SK-N-SH (cell line): ENCODE data around the gene ASCL3. TPM values are rescaled to one million over a fixed set of nuclear protein-coding genes. Genes with fewer than 3 reads are reported as not detected.

Source experiments
- CTCF ChIA-PET: fragments of 300-600, 350-600 bp; formaldehyde crosslinking; extraction: SDS; loops from one replicate; lab custom pipeline; 2021; lab: Yijun Ruan, JAX
- POLR2A ChIA-PET: fragments of 350-600 bp; sonication (Branson Sonifier 250); formaldehyde crosslinking; extraction: SDS; loops from one replicate; lab custom pipeline; 2020; ENCODE audit warnings: antibody characterized with exemption, inconsistent platforms; lab: Yijun Ruan, JAX
- DNase-seq: peaks from one replicate; pipeline ENCODE4 v3.0.0; 2012
- H2AFZ ChIP-seq: fragments of 200-600 bp; sonication (generic); 2 replicates; pipeline ENCODE4 v1.8.1; 2016; ENCODE audit warnings: antibody characterized with exemption, mild to moderate bottlenecking, low read depth
- H3F3A ChIP-seq: fragments of 200-600 bp; sonication (generic); replicated peaks from 2 replicates; pipeline ENCODE3; 2016; ENCODE audit warnings: antibody characterized with exemption, mild to moderate bottlenecking; ENCODE audit not compliant: insufficient read depth
- H3K27ac ChIP-seq, 2 experiments: fragments of 200-500 bp in 1 of 2; fragments of 200-600 bp in 1 of 2; sonication (Bioruptor generic) in 1 of 2; sonication (generic), shearing (Covaris generic) in 1 of 2; 2 replicates each; pipeline versions ENCODE4 v1.5.1 to v1.6.1; 2014 to 2016; ENCODE audit warnings: low read depth in 2 of 2, inconsistent platforms in 1 of 2, low read length in 1 of 2, mild to moderate bottlenecking in 1 of 2, mixed read lengths in 1 of 2
- H3K27me3 ChIP-seq: fragments of 200-600 bp; sonication (generic), shearing (Covaris generic); 2 replicates; pipeline ENCODE4 v1.6.1; 2016; ENCODE audit warnings: mixed run types; ENCODE audit not compliant: insufficient read depth
- H3K36me3 ChIP-seq, 2 experiments: fragments of 200-500 bp in 1 of 2; fragments of 200-600 bp in 1 of 2; sonication (Bioruptor generic) in 1 of 2; sonication (generic) in 1 of 2; replicated peaks in 1 of 2; 2 replicates each; pipeline versions ENCODE3 to v1.5.1; 2014 to 2016; ENCODE audit warnings: low read length in 1 of 2, mild to moderate bottlenecking in 1 of 2; ENCODE audit not compliant: insufficient read depth in 2 of 2, control insufficient read depth in 1 of 2
- H3K4me1 ChIP-seq, 2 experiments: fragments of 200-500 bp in 1 of 2; fragments of 200-600 bp in 1 of 2; sonication (Bioruptor generic) in 1 of 2; sonication (generic), shearing (Covaris generic) in 1 of 2; 2 replicates each; pipeline versions ENCODE4 v1.5.1 to v1.6.1; 2014 to 2016; ENCODE audit warnings: low read depth in 1 of 2, low read length in 1 of 2, mixed run types in 1 of 2; ENCODE audit not compliant: insufficient read depth in 2 of 2, control insufficient read depth in 1 of 2
- H3K4me2 ChIP-seq: fragments of 200-600 bp; sonication (generic), shearing (Covaris generic); 2 replicates; pipeline ENCODE4 v1.6.1; 2017; ENCODE audit warnings: mixed run types
- H3K4me3 ChIP-seq, 2 experiments: fragments of 200-500 bp in 1 of 2; fragments of 200-600 bp in 1 of 2; sonication (Bioruptor generic) in 1 of 2; sonication (generic), shearing (Covaris generic) in 1 of 2; 2 replicates each; pipeline versions ENCODE4 v1.5.1 to v1.8.1; 2014 to 2016; ENCODE audit warnings: low read depth in 2 of 2, inconsistent platforms in 1 of 2, low read length in 1 of 2, mild to moderate bottlenecking in 1 of 2, mixed read lengths in 1 of 2, moderate library complexity in 1 of 2
- H3K79me2 ChIP-seq: fragments of 200-600 bp; sonication (generic); 2 replicates; pipeline ENCODE4 v1.8.1; 2017; ENCODE audit warnings: mild to moderate bottlenecking; ENCODE audit not compliant: insufficient read depth
- H3K9ac ChIP-seq: fragments of 200-600 bp; sonication (generic); 2 replicates; pipeline ENCODE4 v1.6.1; 2017; ENCODE audit warnings: mixed run types
- H3K9me2 ChIP-seq: fragments of 200-600 bp; sonication (generic); 2 replicates; pipeline ENCODE4 v1.6.1; 2017; ENCODE audit warnings: mixed run types
- H3K9me3 ChIP-seq: fragments of 200-600 bp; sonication (generic); 2 replicates; pipeline ENCODE4 v1.6.1; 2017; ENCODE audit warnings: mixed run types, mild to moderate bottlenecking, moderate library complexity
- H4K20me1 ChIP-seq: fragments of 200-600 bp; sonication (generic); 2 replicates; pipeline ENCODE4 v1.6.1; 2017; ENCODE audit warnings: mild to moderate bottlenecking, mixed run types; ENCODE audit not compliant: insufficient read depth
- FOXJ3 ChIP-seq: sonication (generic); formaldehyde crosslinking; IDR thresholded peaks from 2 replicates; pipeline ENCODE4 v1.5.1; 2020; ENCODE audit warnings: mild to moderate bottlenecking, missing genetic modification reagents
- IRF3 ChIP-seq: fragments of 150-350 bp; IDR thresholded peaks from 2 replicates; pipeline ENCODE4 v1.6.1; 2016; ENCODE audit warnings: mild to moderate bottlenecking, low read depth, low read length
- MAX ChIP-seq: IDR thresholded peaks from 2 replicates; pipeline ENCODE4 v1.4.0; 2012; ENCODE audit warnings: low read depth
- MEF2A ChIP-seq: IDR thresholded peaks from 2 replicates; pipeline ENCODE4 v1.4.0; 2012; ENCODE audit warnings: low read depth, borderline replicate concordance
- MXI1 ChIP-seq: IDR thresholded peaks from 2 replicates; pipeline ENCODE4 v1.6.1; 2012; ENCODE audit warnings: mild to moderate bottlenecking, low read depth, low read length, improper control_type of control experiment
- REST ChIP-seq: IDR thresholded peaks from 2 replicates; pipeline ENCODE4 v1.6.1; 2012; ENCODE audit warnings: mild to moderate bottlenecking, low read depth, low read length, moderate library complexity
- TCF12 ChIP-seq: IDR thresholded peaks from 2 replicates; pipeline ENCODE4 v1.4.0; 2012
- USF2 ChIP-seq: fragments of 150-350 bp; IDR thresholded peaks from 2 replicates; pipeline ENCODE4 v1.6.1; 2017; ENCODE audit warnings: antibody characterized with exemption, low read length, low read depth, borderline replicate concordance
- ZBTB33 ChIP-seq: IDR thresholded peaks from 2 replicates; pipeline ENCODE4 v1.4.0; 2012; ENCODE audit warnings: low read depth, borderline replicate concordance
- WGBS: methylation state at CpG from one replicate; pipeline ENCODE4 v1.1.6; 2017; ENCODE audit warnings: low lambda C conversion rate; 5-methylcytosine and 5-hydroxymethylcytosine counted together
- polyA plus RNA-seq, 3 experiments: library from polyadenylated mRNA; depleted of rRNA; stranded (reverse); fragments of >200 nt; gene quantifications; 2 replicates each; pipeline ENCODE4 v1.2.3, GENCODE V29; 2012

Gene ASCL3
- polyA plus RNA-seq, 1 of the 3 experiments (the other 2 are of a cell fraction) = not detected

GRCh38 chr11:8910649-8911026, 32.2 kb downstream of the ASCL3 start:
- CTCF ChIA-PET = interaction anchor here (1.0 to 2.4 kb wide), 4 partner anchors 11 to 227 kb away, joined by 3 to 15 read pairs (median 7); no protein-coding TSS in a partner anchor
- DNase-seq = no peak
- peak overlapping the region; percentile 66 for H2AFZ ChIP-seq
- H3K36me3 ChIP-seq = peaks cover 6% of the 10 kb centered on the region in 2 experiments
- no peak for TF ChIP-seq REST
- TF ChIP-seq TCF12 = no peak
- TF ChIP-seq MEF2A = no peak
- TF ChIP-seq MXI1 = no peak
- no peak for TF ChIP-seq USF2
- TF ChIP-seq IRF3 = no peak
- TF ChIP-seq ZBTB33 = no peak
- no peak for TF ChIP-seq MAX
- TF ChIP-seq FOXJ3 = no peak
- H3K79me2 ChIP-seq = peaks cover 44% of the 10 kb centered on the region
- POLR2A ChIA-PET = interaction anchor here (1.1 to 1.4 kb wide), 3 partner anchors 28 to 221 kb away, joined by 3 to 8 read pairs (median 4); no protein-coding TSS in a partner anchor
- WGBS = 4% methylated on average over 14 of the region's 19 CpGs
- peaks cover 30% of the 10 kb centered on the region for H3F3A ChIP-seq
- peak overlapping the region; percentile 83 for H3K4me2 ChIP-seq
- H4K20me1 ChIP-seq = peaks cover 5% of the 10 kb centered on the region; the same call in 1 of the 2 replicates
- peak overlapping the region; percentile 46; the same call in 1 of the 2 replicates for H3K9ac ChIP-seq
- peak overlapping the region; percentile 62 to 77 for H3K4me3 ChIP-seq
- no peaks in the 10 kb centered on the region for H3K9me3 ChIP-seq
- H3K27me3 ChIP-seq = no peaks in the 10 kb centered on the region
- H3K9me2 ChIP-seq = no peaks in the 10 kb centered on the region
- no peak overlapping the region; a peak in 1 of 4 replicates for H3K27ac ChIP-seq
- peaks cover 17 to 33% of the 10 kb centered on the region in 2 experiments for H3K4me1 ChIP-seq
